Tibial nerve (tissue), 4 donors: Measurements from ENCODE around the gene XCR1. TPM values are rescaled to one million over a fixed set of nuclear protein-coding genes. Genes with fewer than 3 reads are reported as not detected.

ENCODE experiments used
- DNase-seq, 2 donors: peaks; one replicate each; pipeline ENCODE4 v3.0.0-alpha.2; 2019; ENCODE audit warnings: low spot score in 2 of 2
- H3K27ac ChIP-seq, 4 donors: fragments of 200-600 bp; sonication (generic) in 3 of 4; one replicate each; pipeline ENCODE4 v1.5.1; 2017 to 2019; ENCODE audit warnings: mild to moderate bottlenecking in 1 of 4
- H3K27me3 ChIP-seq, 2 donors: fragments of 200-600 bp; sonication (generic) in 1 of 2; one replicate each; pipeline versions ENCODE4 v1.5.1 to v1.6.0; 2017 to 2019
- H3K36me3 ChIP-seq, 3 donors: fragments of 200-600 bp; sonication (generic); one replicate each; pipeline ENCODE4 v1.5.1; 2018 to 2019
- H3K4me1 ChIP-seq, 4 donors: fragments of 200-600 bp; sonication (generic) in 3 of 4; one replicate each; pipeline ENCODE4 v1.5.1; 2017 to 2019
- H3K4me3 ChIP-seq, 4 donors: fragments of 200-600 bp; sonication (generic) in 3 of 4; one replicate each; pipeline ENCODE4 v1.5.1; 2017 to 2019; ENCODE audit warnings: mild to moderate bottlenecking in 1 of 4, moderate library complexity in 1 of 4
- H3K9me3 ChIP-seq, 4 donors: fragments of 200-600 bp; sonication (generic) in 3 of 4; one replicate each; pipeline ENCODE4 v1.5.1; 2017 to 2019
- CTCF ChIP-seq, 5 experiments: fragments of 200-600 bp in 3 of 5; fragments of 450-650 bp in 2 of 5; sonication (generic) in 3 of 5; IDR thresholded peaks; one replicate each; pipeline ENCODE4 v1.5.1; 2016 to 2019; ENCODE audit warnings: antibody characterized with exemption in 5 of 5, mild to moderate bottlenecking in 3 of 5, moderate library complexity in 2 of 5
- EP300 ChIP-seq, 2 donors: sonication (generic); formaldehyde crosslinking; IDR thresholded peaks; one replicate each; pipeline ENCODE4 v1.6.1; 2017; ENCODE audit warnings: antibody characterized with exemption in 2 of 2, mild to moderate bottlenecking in 1 of 2
- POLR2A ChIP-seq, 2 donors: fragments of 450-650 bp; IDR thresholded peaks; one replicate each; pipeline ENCODE4 v1.6.1; 2017; ENCODE audit warnings: antibody characterized with exemption in 2 of 2, mild to moderate bottlenecking in 2 of 2, moderate library complexity in 2 of 2
- WGBS, 2 donors: methylation state at CpG; one replicate each; pipeline ENCODE4 v1.1.5; 2018; 5-methylcytosine and 5-hydroxymethylcytosine counted together
- total RNA-seq, 4 donors: library from RNA; depleted of rRNA; stranded (reverse); fragments of >200 nt; gene quantifications; one replicate each; pipeline ENCODE4 v1.1.0, GENCODE V29; 2016

The XCR1 gene
- total RNA-seq, 4 donors from 2014 or later: not detected

GRCh38 chr3:46021516-46021915, 5.8 kb downstream of the XCR1 start:
- TF ChIP-seq CTCF (IDR thresholded peaks at IDR 0.05) (no peak), POLR2A (IDR thresholded peaks at IDR 0.05) (no peak), EP300 (IDR thresholded peaks at IDR 0.05) (no peak)
- Histone ChIP-seq H3K4me3 (no peak overlapping the region), H3K4me1 (no peaks in the 10 kb centered on the region), H3K9me3 (peaks cover 0 to 5% (median 0%) of the 10 kb centered on the region in 4 donors), H3K36me3 (no peaks in the 10 kb centered on the region), H3K27me3 (no peaks in the 10 kb centered on the region), H3K27ac (no peak overlapping the region)
- no peak for DNase-seq
- 95 to 99% methylated on average over 8 of the region's 8 CpGs for WGBS, 2 donors

GRCh38 chr3:46020766-46021510, 6.3 kb downstream of the XCR1 start:
- Histone ChIP-seq H3K4me3 (no peak overlapping the region), H3K27me3 (no peaks in the 10 kb centered on the region), H3K27ac (no peak overlapping the region), H3K36me3 (no peaks in the 10 kb centered on the region), H3K9me3 (peaks cover 0 to 5% (median 0%) of the 10 kb centered on the region in 4 donors), H3K4me1 (no peaks in the 10 kb centered on the region)
- WGBS, 2 donors: 93 to 94% methylated on average over 37 of the region's 37 CpGs
- DNase-seq: no peak
- no peak for TF ChIP-seq CTCF (IDR thresholded peaks at IDR 0.05)
- no peak for TF ChIP-seq POLR2A (IDR thresholded peaks at IDR 0.05)
- no peak for TF ChIP-seq EP300 (IDR thresholded peaks at IDR 0.05)

GRCh38 chr3:46019707-46020106, 7.6 kb downstream of the XCR1 start:
- Histone ChIP-seq H3K4me1 (no peaks in the 10 kb centered on the region), H3K36me3 (no peaks in the 10 kb centered on the region), H3K4me3 (no peak overlapping the region), H3K27ac (no peak overlapping the region), H3K27me3 (no peaks in the 10 kb centered on the region), H3K9me3 (peaks cover 0 to 5% (median 0%) of the 10 kb centered on the region in 4 donors)
- 94% methylated on average over 1 of the region's 1 CpG for WGBS, 2 donors
- no peak for DNase-seq
- no peak for TF ChIP-seq POLR2A (IDR thresholded peaks at IDR 0.05)
- TF ChIP-seq CTCF (IDR thresholded peaks at IDR 0.05): no peak
- TF ChIP-seq EP300 (IDR thresholded peaks at IDR 0.05): no peak

- no peak for TF ChIP-seq CTCF (IDR thresholded peaks at IDR 0.05)
- no peak for TF ChIP-seq POLR2A (IDR thresholded peaks at IDR 0.05)
- no peaks in the 10 kb centered on the region for H3K36me3 ChIP-seq
- no peaks in the 10 kb centered on the region for H3K4me1 ChIP-seq
- no peak overlapping the region for H3K4me3 ChIP-seq
- H3K9me3 ChIP-seq: no peaks in the 10 kb centered on the region
- WGBS, 2 donors: 51 to 84% methylated on average over 2 of the region's 2 CpGs
- no peaks in the 10 kb centered on the region for H3K27me3 ChIP-seq
- peak in 1 of 2 donors; percentile 19 for DNase-seq
- H3K27ac ChIP-seq: no peak overlapping the region
Measured at GRCh38 chr3:46017720-46018119, 9.6 kb downstream of the XCR1 start.

GRCh38 chr3:46013316-46014094, 13.8 kb downstream of the XCR1 start:
- Histone ChIP-seq H3K27ac (no peak overlapping the region), H3K4me1 (no peaks in the 10 kb centered on the region), H3K4me3 (no peak overlapping the region), H3K36me3 (no peaks in the 10 kb centered on the region), H3K9me3 (no peaks in the 10 kb centered on the region), H3K27me3 (no peaks in the 10 kb centered on the region)
- 73 to 76% methylated on average over 7 of the region's 7 CpGs for WGBS, 2 donors
- TF ChIP-seq POLR2A (IDR thresholded peaks at IDR 0.05) (no peak), CTCF (IDR thresholded peaks at IDR 0.05) (no peak)
- DNase-seq: no peak
